ENCODE measurements around the gene CARTPT.

Gene CARTPT

GRCh38 chr5:71738662-71739361, 19.7 kb downstream of the CARTPT start:
- DNase-seq = no peak

- no peak for DNase-seq
These were observed 21.1 kb downstream of the CARTPT start for GRCh38 chr5:71740015-71740753.

- no peak for DNase-seq
These were observed 24.1 kb downstream of the CARTPT start for GRCh38 chr5:71743155-71743554.

GRCh38 chr5:71744009-71744790, 25.1 kb downstream of the CARTPT start:
- DNase-seq = no peak

- DNase-seq = no peak
These were observed 28.1 kb downstream of the CARTPT start for GRCh38 chr5:71747182-71747581.

- peak in 1 of 2 experiments; percentile 28 for DNase-seq
These were observed 29.3 kb downstream of the CARTPT start for GRCh38 chr5:71748360-71748759.

- DNase-seq = no peak
These were observed 32.3 kb downstream of the CARTPT start for GRCh38 chr5:71751422-71751821.

GRCh38 chr5:71752441-71753190, 33.5 kb downstream of the CARTPT start:
- DNase-seq = no peak

- peak; percentile 55 to 69 for DNase-seq
These were observed 38.8 kb downstream of the CARTPT start for GRCh38 chr5:71757590-71758543.

- DNase-seq = no peak
These were observed 43.8 kb downstream of the CARTPT start for GRCh38 chr5:71762826-71763225.

- DNase-seq = no peak
These were observed 48.6 kb downstream of the CARTPT start for GRCh38 chr5:71767661-71768060.

- DNase-seq = no peak
These were observed 50.2 kb downstream of the CARTPT start for GRCh38 chr5:71769287-71769686.

- no peak for DNase-seq
These were observed 51.3 kb downstream of the CARTPT start for GRCh38 chr5:71770381-71770780.

Data from NCI-H2081 (cell line).